HL-60 (cell line): ENCODE results near the gene KLF9.

Source experiments
- DNase-seq, 2 experiments: peaks; one replicate each; pipeline ENCODE4 v3.0.0-alpha.2; 2010 to 2020; ENCODE audit warnings: low read depth in 1 of 2, low spot score in 1 of 2
- H3K27ac ChIP-seq: fragments of 250-450 bp; sonication (Bioruptor Pico); replicated peaks from 2 replicates; pipeline ENCODE4 v1.5.1; 2020; ENCODE audit warnings: mild to moderate bottlenecking, moderate library complexity
- H3K27me3 ChIP-seq: fragments of 250-450 bp; sonication (Bioruptor Pico); 2 replicates; pipeline ENCODE4 v1.5.1; 2021; ENCODE audit warnings: mild to moderate bottlenecking, moderate library complexity; ENCODE audit not compliant: insufficient read depth, poor library complexity, severe bottlenecking
- H3K4me3 ChIP-seq: replicated peaks from 2 replicates; pipeline ENCODE4 v1.5.1; 2011; ENCODE audit warnings: mild to moderate bottlenecking, control low read depth, low read length; ENCODE audit not compliant: insufficient read depth
- GABPA ChIP-seq: IDR thresholded peaks from 2 replicates; pipeline ENCODE4 v1.6.1; 2012; ENCODE audit warnings: low read depth
- POLR2AphosphoS5 ChIP-seq: IDR thresholded peaks from 2 replicates; pipeline ENCODE4 v1.6.1; 2012; ENCODE audit warnings: low read depth
- SPI1 ChIP-seq: IDR thresholded peaks from 2 replicates; pipeline ENCODE4 v1.6.1; 2012; ENCODE audit warnings: low read depth, mild to moderate bottlenecking, borderline replicate concordance
- TF ChIP-seq, protein P1 (sequence below): IDR thresholded peaks from one replicate; pipeline ENCODE4 v1.5.1; 2011; ENCODE audit warnings: low read length, control low read depth, inconsistent platforms; ENCODE audit not compliant: insufficient read depth
- TF ChIP-seq, protein P2 (sequence below): IDR thresholded peaks from 2 replicates; pipeline ENCODE4 v1.6.1; 2012; ENCODE audit warnings: low read depth; ENCODE audit not compliant: insufficient replicate concordance

Gene KLF9

DNA sequence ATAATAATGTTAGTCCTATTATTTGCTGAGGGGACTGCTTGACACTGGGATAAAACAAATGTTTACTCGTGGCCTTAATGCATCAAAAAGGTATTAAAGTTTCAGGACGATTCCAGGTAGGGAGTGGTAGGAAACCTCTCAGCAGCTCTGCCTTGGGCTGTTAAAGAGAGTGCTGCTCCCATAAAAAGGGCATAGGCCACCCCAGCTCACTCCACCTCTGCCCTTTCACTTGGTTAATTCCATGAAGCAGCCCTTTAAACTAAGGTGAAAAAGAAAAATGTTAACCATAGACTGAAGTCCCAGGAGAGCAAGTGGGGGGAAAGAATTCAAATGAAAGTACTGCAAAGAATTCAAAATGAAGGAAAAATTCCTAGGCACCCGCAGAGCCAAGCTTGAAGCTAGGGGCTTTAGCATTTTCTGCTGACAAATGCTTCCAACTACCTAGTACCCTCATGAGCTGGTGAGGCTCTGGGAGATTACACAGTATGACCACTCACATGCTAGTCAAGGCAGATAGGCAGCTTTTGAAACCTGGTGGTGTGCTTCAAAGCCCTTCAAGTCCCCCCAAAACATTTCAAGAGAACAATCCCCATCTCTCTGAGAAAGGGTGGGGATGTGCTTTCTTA is 8.5 kb downstream of the KLF9 start:
- Histone ChIP-seq H3K4me3 (no peak overlapping the region), H3K27ac (no peak overlapping the region), H3K27me3 (no peaks in the 10 kb centered on the region)
- TF ChIP-seq, protein P1, sequence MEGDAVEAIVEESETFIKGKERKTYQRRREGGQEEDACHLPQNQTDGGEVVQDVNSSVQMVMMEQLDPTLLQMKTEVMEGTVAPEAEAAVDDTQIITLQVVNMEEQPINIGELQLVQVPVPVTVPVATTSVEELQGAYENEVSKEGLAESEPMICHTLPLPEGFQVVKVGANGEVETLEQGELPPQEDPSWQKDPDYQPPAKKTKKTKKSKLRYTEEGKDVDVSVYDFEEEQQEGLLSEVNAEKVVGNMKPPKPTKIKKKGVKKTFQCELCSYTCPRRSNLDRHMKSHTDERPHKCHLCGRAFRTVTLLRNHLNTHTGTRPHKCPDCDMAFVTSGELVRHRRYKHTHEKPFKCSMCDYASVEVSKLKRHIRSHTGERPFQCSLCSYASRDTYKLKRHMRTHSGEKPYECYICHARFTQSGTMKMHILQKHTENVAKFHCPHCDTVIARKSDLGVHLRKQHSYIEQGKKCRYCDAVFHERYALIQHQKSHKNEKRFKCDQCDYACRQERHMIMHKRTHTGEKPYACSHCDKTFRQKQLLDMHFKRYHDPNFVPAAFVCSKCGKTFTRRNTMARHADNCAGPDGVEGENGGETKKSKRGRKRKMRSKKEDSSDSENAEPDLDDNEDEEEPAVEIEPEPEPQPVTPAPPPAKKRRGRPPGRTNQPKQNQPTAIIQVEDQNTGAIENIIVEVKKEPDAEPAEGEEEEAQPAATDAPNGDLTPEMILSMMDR: no peak
- TF ChIP-seq SPI1 (no peak), GABPA (no peak), POLR2AphosphoS5 (no peak)
- TF ChIP-seq, protein P2, sequence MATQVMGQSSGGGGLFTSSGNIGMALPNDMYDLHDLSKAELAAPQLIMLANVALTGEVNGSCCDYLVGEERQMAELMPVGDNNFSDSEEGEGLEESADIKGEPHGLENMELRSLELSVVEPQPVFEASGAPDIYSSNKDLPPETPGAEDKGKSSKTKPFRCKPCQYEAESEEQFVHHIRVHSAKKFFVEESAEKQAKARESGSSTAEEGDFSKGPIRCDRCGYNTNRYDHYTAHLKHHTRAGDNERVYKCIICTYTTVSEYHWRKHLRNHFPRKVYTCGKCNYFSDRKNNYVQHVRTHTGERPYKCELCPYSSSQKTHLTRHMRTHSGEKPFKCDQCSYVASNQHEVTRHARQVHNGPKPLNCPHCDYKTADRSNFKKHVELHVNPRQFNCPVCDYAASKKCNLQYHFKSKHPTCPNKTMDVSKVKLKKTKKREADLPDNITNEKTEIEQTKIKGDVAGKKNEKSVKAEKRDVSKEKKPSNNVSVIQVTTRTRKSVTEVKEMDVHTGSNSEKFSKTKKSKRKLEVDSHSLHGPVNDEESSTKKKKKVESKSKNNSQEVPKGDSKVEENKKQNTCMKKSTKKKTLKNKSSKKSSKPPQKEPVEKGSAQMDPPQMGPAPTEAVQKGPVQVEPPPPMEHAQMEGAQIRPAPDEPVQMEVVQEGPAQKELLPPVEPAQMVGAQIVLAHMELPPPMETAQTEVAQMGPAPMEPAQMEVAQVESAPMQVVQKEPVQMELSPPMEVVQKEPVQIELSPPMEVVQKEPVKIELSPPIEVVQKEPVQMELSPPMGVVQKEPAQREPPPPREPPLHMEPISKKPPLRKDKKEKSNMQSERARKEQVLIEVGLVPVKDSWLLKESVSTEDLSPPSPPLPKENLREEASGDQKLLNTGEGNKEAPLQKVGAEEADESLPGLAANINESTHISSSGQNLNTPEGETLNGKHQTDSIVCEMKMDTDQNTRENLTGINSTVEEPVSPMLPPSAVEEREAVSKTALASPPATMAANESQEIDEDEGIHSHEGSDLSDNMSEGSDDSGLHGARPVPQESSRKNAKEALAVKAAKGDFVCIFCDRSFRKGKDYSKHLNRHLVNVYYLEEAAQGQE: no peak
- DNase-seq: no peak

DNA sequence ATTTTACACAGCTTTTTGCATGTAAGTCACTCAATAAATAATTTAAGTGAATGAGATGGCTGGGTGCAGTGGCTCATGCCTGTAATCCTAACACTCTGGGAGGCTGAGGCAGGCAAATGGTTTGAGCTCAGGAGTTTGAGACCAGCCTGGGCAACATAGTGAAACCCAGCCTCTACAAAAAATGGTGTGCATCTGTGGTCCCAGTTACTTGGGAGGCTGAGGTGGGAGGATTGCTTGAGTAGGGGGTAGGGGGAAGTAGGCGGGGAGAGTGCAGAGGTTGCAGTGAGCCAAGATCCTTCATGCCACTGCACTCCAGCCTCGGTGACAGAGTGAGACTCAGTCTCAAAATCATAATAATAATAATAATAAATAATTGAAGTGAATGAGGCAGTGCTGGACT is 10.2 kb downstream of the KLF9 start:
- no peak overlapping the region for H3K27ac ChIP-seq
- TF ChIP-seq POLR2AphosphoS5 (no peak), SPI1 (no peak)
- TF ChIP-seq, protein P2: no peak

DNA sequence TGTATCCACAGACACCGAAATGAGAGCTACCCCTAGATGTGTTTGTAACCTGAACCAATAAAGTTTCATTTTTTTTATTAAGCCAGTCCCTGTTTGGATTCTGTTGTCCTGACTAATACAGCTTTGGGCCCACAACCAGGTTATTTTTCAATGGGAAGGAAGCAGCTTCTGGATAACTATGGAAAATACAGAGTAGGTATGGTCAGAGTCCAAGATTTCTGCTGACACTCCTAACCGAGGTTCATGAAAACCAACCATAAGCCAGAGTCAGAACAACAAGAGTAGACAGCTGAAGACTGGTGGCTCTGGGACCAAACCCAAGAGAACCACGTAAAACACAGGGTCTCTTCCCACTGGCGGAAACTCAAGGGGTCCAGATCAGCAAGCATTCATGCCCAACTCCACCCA is 10.8 kb downstream of the KLF9 start:
- no peak overlapping the region for H3K4me3 ChIP-seq
- no peaks in the 10 kb centered on the region for H3K27me3 ChIP-seq
- no peak for DNase-seq
- no peak for TF ChIP-seq GABPA
- no peak for TF ChIP-seq POLR2AphosphoS5
- TF ChIP-seq, protein P1: no peak
- no peak overlapping the region for H3K27ac ChIP-seq

More for the DNA sequence above, 10.2 kb downstream of the KLF9 start:
- Histone ChIP-seq H3K27me3 (no peaks in the 10 kb centered on the region), H3K4me3 (no peak overlapping the region)
- DNase-seq: no peak

DNA sequence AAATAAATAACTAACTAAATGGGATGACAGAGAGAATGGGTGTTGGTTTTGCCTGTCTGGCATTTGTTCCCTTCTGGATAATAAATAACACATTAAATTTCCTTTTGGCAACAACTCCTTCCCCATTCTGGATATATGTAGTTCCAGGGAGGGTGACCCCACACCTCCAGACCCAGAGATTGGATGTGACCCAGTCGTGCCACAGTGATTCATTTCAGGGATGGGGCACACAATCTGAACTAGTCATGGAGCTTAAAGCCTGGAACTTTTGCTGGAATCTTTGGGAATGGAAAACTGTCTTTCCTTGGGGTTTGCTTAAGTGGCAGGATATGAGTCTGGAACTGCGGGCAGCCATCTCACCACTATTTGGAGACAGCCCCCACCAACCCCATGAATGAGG is 11.3 kb downstream of the KLF9 start:
- Histone ChIP-seq H3K27me3 (no peaks in the 10 kb centered on the region), H3K27ac (no peak overlapping the region), H3K4me3 (no peak overlapping the region)
- DNase-seq: no peak
- no peak for TF ChIP-seq POLR2AphosphoS5
- TF ChIP-seq, protein P1: no peak
- no peak for TF ChIP-seq SPI1
- no peak for TF ChIP-seq GABPA
- TF ChIP-seq, protein P2: no peak
